GM12892 (cell line): ENCODE data around the gene KIF9.
"Not testable (repeated sequence)": the region's sequence is repeated elsewhere in the genome, so short reads cannot be mapped to it uniquely, and the experiment has no call there.

ENCODE experiments used
- DNase-seq: peaks from one replicate; pipeline ENCODE4 v3.0.0; 2011; ENCODE audit not compliant: insufficient read length
- FAIRE-seq: peaks from 2 replicates; lab custom pipeline; 2011; peaks lifted over from hg19 to GRCh38; lab: Jason Lieb, UNC
- POLR2A ChIP-seq: IDR thresholded peaks from 2 replicates; pipeline ENCODE4 v1.6.1; 2011; ENCODE audit warnings: low read depth, low read length, control low read depth
- POLR2AphosphoS5 ChIP-seq: IDR thresholded peaks from 2 replicates; pipeline ENCODE4 v1.6.1; 2011; ENCODE audit warnings: low read depth, low read length, control low read depth
- TAF1 ChIP-seq: IDR thresholded peaks from 2 replicates; pipeline ENCODE4 v1.6.1; 2011; ENCODE audit warnings: low read depth, mild to moderate bottlenecking, control low read depth, low read length, borderline replicate concordance

Gene KIF9

GRCh38 chr3:47202542-47202941, 80.1 kb downstream of the KIF9 start:
- FAIRE-seq (no peak), DNase-seq (no peak)
- TF ChIP-seq POLR2AphosphoS5 (no peak), TAF1 (no peak), POLR2A (no peak)

- FAIRE-seq, result no peak
- no peak for TF ChIP-seq TAF1
- TF ChIP-seq POLR2AphosphoS5, result no peak
- TF ChIP-seq POLR2A, result no peak
- DNase-seq, result no peak
Observed at GRCh38 chr3:47197287-47197686, 85.3 kb downstream of the KIF9 start.

- no peak for TF ChIP-seq POLR2A
- TF ChIP-seq POLR2AphosphoS5, result no peak
- TF ChIP-seq TAF1, result no peak
- no peak for DNase-seq
- FAIRE-seq, result no peak
Observed at GRCh38 chr3:47194994-47195393, 87.6 kb downstream of the KIF9 start.

GRCh38 chr3:47193871-47194859, 88.4 kb downstream of the KIF9 start:
- TF ChIP-seq POLR2AphosphoS5 (no peak), TAF1 (no peak), POLR2A (no peak)
- DNase-seq (no peak), FAIRE-seq (no peak)

GRCh38 chr3:47186285-47186684, 96.3 kb downstream of the KIF9 start:
- DNase-seq, result no peak
- FAIRE-seq, result no peak
- no peak for TF ChIP-seq TAF1
- no peak for TF ChIP-seq POLR2A
- no peak for TF ChIP-seq POLR2AphosphoS5

GRCh38 chr3:47181685-47182084, 100.9 kb downstream of the KIF9 start:
- FAIRE-seq, DNase-seq: not testable (repeated sequence)

GRCh38 chr3:47180011-47180410, 102.6 kb downstream of the KIF9 start:
- not testable (repeated sequence) for DNase-seq, FAIRE-seq
